Right kidney (tissue), 1 donor: ENCODE data around the gene CDC27.
"Not testable (repeated sequence)": the region's sequence is repeated elsewhere in the genome, so short reads cannot be mapped to it uniquely, and the experiment has no call there.

Source experiments
- DNase-seq: peaks from one replicate; pipeline ENCODE4 v3.0.0-alpha.2; 2016

The CDC27 gene

GRCh38 chr17:47193931-47194511 lies 4.9 kb upstream of the CDC27 start:
- DNase-seq, result no peak

- DNase-seq, result no peak
Observed at GRCh38 chr17:47192554-47192953, 3.5 kb upstream of the CDC27 start.

GRCh38 chr17:47190770-47191169 lies 1.7 kb upstream of the CDC27 start:
- no peak for DNase-seq

- no peak for DNase-seq
Observed at GRCh38 chr17:47190243-47190642, 1.1 kb upstream of the CDC27 start.

GRCh38 chr17:47189732-47190237 lies 690 bp upstream of the CDC27 start:
- no peak for DNase-seq

- DNase-seq, result no peak
Observed at GRCh38 chr17:47188271-47188875, 722 bp downstream of the CDC27 start.

GRCh38 chr17:47184681-47185080 lies 4.4 kb downstream of the CDC27 start:
- DNase-seq, result no peak

GRCh38 chr17:47180988-47181387 lies 8.1 kb downstream of the CDC27 start:
- DNase-seq, result not testable (repeated sequence)

GRCh38 chr17:47180337-47180736 lies 8.8 kb downstream of the CDC27 start:
- no peak for DNase-seq

- DNase-seq, result no peak
Observed at GRCh38 chr17:47179141-47179540, 10.0 kb downstream of the CDC27 start.

- no peak for DNase-seq
Observed at GRCh38 chr17:47177261-47177660, 11.8 kb downstream of the CDC27 start.

GRCh38 chr17:47176389-47176826 lies 12.7 kb downstream of the CDC27 start:
- no peak for DNase-seq

- DNase-seq, result not testable (repeated sequence)
Observed at GRCh38 chr17:47174823-47175222, 14.3 kb downstream of the CDC27 start.

GRCh38 chr17:47172696-47173565 lies 16.2 kb downstream of the CDC27 start:
- no peak for DNase-seq

- no peak for DNase-seq
Observed at GRCh38 chr17:47170710-47171109, 18.4 kb downstream of the CDC27 start.

- not testable (repeated sequence) for DNase-seq
Observed at GRCh38 chr17:47168896-47169295, 20.2 kb downstream of the CDC27 start.

- DNase-seq, result not testable (repeated sequence)
Observed at GRCh38 chr17:47166854-47167253, 22.2 kb downstream of the CDC27 start.

- no peak for DNase-seq
Observed at GRCh38 chr17:47165137-47165536, 24.0 kb downstream of the CDC27 start.

- DNase-seq, result no peak
Observed at GRCh38 chr17:47164263-47164662, 24.8 kb downstream of the CDC27 start.

GRCh38 chr17:47162013-47162622 lies 27.0 kb downstream of the CDC27 start:
- no peak for DNase-seq

- no peak for DNase-seq
Observed at GRCh38 chr17:47159315-47159714, 29.8 kb downstream of the CDC27 start.

GRCh38 chr17:47145351-47145750 lies 43.7 kb downstream of the CDC27 start:
- no peak for DNase-seq

- no peak for DNase-seq
Observed at GRCh38 chr17:47135235-47135634, 53.9 kb downstream of the CDC27 start.
